Smooth muscle cell (in vitro differentiated cells): ENCODE measurements around the gene RAB4A. TPM values are rescaled to one million over a fixed set of nuclear protein-coding genes. Genes with fewer than 3 reads are reported as not detected.
A peak's percentile ranks its signal among the peaks of the same experiment; 100 is the strongest.

ENCODE experiments used
- DNase-seq: peaks from one replicate; lab custom pipeline; 2025; ENCODE audit not compliant: unreplicated experiment; lab: John Stamatoyannopoulos, UW
- H2AFZ ChIP-seq: fragments of 200-600 bp; sonication (generic); 2 replicates; pipeline ENCODE4 v1.6.0; 2016; ENCODE audit warnings: antibody characterized with exemption, low read depth, mild to moderate bottlenecking
- H3F3A ChIP-seq: fragments of 200-600 bp; sonication (generic); 2 replicates; pipeline ENCODE4 v1.6.0; 2017; ENCODE audit warnings: antibody characterized with exemption, low read depth
- H3K27ac ChIP-seq: fragments of 200-600 bp; sonication (generic); 2 replicates; pipeline ENCODE4 v1.5.1; 2016; ENCODE audit warnings: low read depth, mild to moderate bottlenecking
- H3K27me3 ChIP-seq: fragments of 200-600 bp; sonication (generic); 2 replicates; pipeline ENCODE4 v1.6.1; 2016; ENCODE audit warnings: low read depth, mild to moderate bottlenecking
- H3K36me3 ChIP-seq: fragments of 200-600 bp; sonication (generic); 2 replicates; pipeline ENCODE4 v1.5.1; 2016; ENCODE audit warnings: low read depth
- H3K4me1 ChIP-seq: fragments of 200-600 bp; sonication (generic); 2 replicates; pipeline ENCODE4 v1.5.1; 2016; ENCODE audit warnings: low read depth
- H3K4me2 ChIP-seq: fragments of 200-600 bp; sonication (generic); 2 replicates; pipeline ENCODE4 v1.6.0; 2016; ENCODE audit warnings: mild to moderate bottlenecking
- H3K4me3 ChIP-seq: fragments of 200-600 bp; sonication (generic); 2 replicates; pipeline ENCODE4 v1.5.1; 2016; ENCODE audit warnings: mild to moderate bottlenecking
- H3K79me2 ChIP-seq: fragments of 200-600 bp; sonication (generic); 2 replicates; pipeline ENCODE4 v1.6.0; 2016; ENCODE audit warnings: low read depth, mild to moderate bottlenecking
- H3K9ac ChIP-seq: fragments of 200-600 bp; sonication (generic); 2 replicates; pipeline ENCODE4 v1.6.0; 2016; ENCODE audit warnings: low read depth
- H3K9me3 ChIP-seq: fragments of 200-600 bp; sonication (generic); replicated peaks from 2 replicates; pipeline ENCODE4 v1.5.1; 2016; ENCODE audit warnings: low read depth
- H4K20me1 ChIP-seq: fragments of 200-600 bp; sonication (generic); 2 replicates; pipeline ENCODE4 v1.6.0; 2016; ENCODE audit warnings: low read depth
- WGBS: methylation state at CpG from one replicate; pipeline ENCODE4 v1.1.7; 2016; ENCODE audit warnings: low lambda C conversion rate; 5-methylcytosine and 5-hydroxymethylcytosine counted together
- polyA plus RNA-seq: library from polyadenylated mRNA; unstranded; fragments of >200 nt; fragmentation: Nextera tagmentation; extraction: Ambion mirVana; gene quantifications from 2 replicates; pipeline ENCODE4 v1.2.1, GENCODE V29; 2016
- total RNA-seq: library from RNA; depleted of rRNA; stranded (reverse); fragments of >200 nt; gene quantifications from 2 replicates; pipeline ENCODE4 v1.2.3, GENCODE V29; 2014
- TF ChIP-seq, protein P1 (sequence below): fragments of 200-600 bp; sonication (generic); IDR thresholded peaks from 2 replicates; pipeline ENCODE4 v1.5.1; 2017; ENCODE audit warnings: borderline replicate concordance, mild to moderate bottlenecking, antibody characterized with exemption; ENCODE audit not compliant: insufficient read depth, poor library complexity, severe bottlenecking

The RAB4A gene
- total and polyA plus RNA-seq, 2 experiments from 2014 or later: 43.9 to 52.7 TPM

- Histone ChIP-seq H3K4me1 (peaks cover 12% of the 10 kb centered on the region), H2AFZ (no peak overlapping the region), H3K4me2 (no peak overlapping the region), H3K36me3 (no peaks in the 10 kb centered on the region), H3K9ac (no peak overlapping the region), H3K27me3 (no peaks in the 10 kb centered on the region), H3K27ac (no peak overlapping the region), H3K4me3 (no peak overlapping the region), H3K79me2 (peaks cover 76% of the 10 kb centered on the region), H3F3A (peaks cover 15% of the 10 kb centered on the region), H4K20me1 (peaks cover 82% of the 10 kb centered on the region), H3K9me3 (no peaks in the 10 kb centered on the region)
- 98% methylated on average over 2 of the region's 2 CpGs for whole genome bisulfite sequencing
- no peak for DNase-seq
- TF ChIP-seq, protein P1, sequence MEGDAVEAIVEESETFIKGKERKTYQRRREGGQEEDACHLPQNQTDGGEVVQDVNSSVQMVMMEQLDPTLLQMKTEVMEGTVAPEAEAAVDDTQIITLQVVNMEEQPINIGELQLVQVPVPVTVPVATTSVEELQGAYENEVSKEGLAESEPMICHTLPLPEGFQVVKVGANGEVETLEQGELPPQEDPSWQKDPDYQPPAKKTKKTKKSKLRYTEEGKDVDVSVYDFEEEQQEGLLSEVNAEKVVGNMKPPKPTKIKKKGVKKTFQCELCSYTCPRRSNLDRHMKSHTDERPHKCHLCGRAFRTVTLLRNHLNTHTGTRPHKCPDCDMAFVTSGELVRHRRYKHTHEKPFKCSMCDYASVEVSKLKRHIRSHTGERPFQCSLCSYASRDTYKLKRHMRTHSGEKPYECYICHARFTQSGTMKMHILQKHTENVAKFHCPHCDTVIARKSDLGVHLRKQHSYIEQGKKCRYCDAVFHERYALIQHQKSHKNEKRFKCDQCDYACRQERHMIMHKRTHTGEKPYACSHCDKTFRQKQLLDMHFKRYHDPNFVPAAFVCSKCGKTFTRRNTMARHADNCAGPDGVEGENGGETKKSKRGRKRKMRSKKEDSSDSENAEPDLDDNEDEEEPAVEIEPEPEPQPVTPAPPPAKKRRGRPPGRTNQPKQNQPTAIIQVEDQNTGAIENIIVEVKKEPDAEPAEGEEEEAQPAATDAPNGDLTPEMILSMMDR: no peak
Observed at GRCh38 chr1:229275005-229275404, 4.1 kb downstream of the RAB4A start.

- H3K27ac ChIP-seq: no peak overlapping the region
- H3F3A ChIP-seq: no peaks in the 10 kb centered on the region
- H3K36me3 ChIP-seq: no peaks in the 10 kb centered on the region
- H3K9me3 ChIP-seq: no peaks in the 10 kb centered on the region
- DNase-seq: no peak
- TF ChIP-seq, protein P1: no peak
- H4K20me1 ChIP-seq: peaks cover 96% of the 10 kb centered on the region
- H3K4me3 ChIP-seq: no peak overlapping the region
- no peak overlapping the region for H3K9ac ChIP-seq
- H3K27me3 ChIP-seq: no peaks in the 10 kb centered on the region
- 84% methylated on average over 2 of the region's 2 CpGs for WGBS
- H3K79me2 ChIP-seq: peaks cover 98% of the 10 kb centered on the region
- no peaks in the 10 kb centered on the region for H3K4me1 ChIP-seq
- no peak overlapping the region for H3K4me2 ChIP-seq
- H2AFZ ChIP-seq: no peak overlapping the region
Observed at GRCh38 chr1:229278120-229278741, 7.3 kb downstream of the RAB4A start.

- H4K20me1 ChIP-seq: peaks cover 95% of the 10 kb centered on the region
- no peaks in the 10 kb centered on the region for H3F3A ChIP-seq
- H3K79me2 ChIP-seq: peaks cover 96% of the 10 kb centered on the region
- no peaks in the 10 kb centered on the region for H3K36me3 ChIP-seq
- H2AFZ ChIP-seq: no peak overlapping the region
- H3K4me3 ChIP-seq: no peak overlapping the region
- DNase-seq: no peak
- no peak overlapping the region for H3K4me2 ChIP-seq
- no peak overlapping the region for H3K9ac ChIP-seq
- WGBS: 84% methylated on average over 3 of the region's 3 CpGs
- TF ChIP-seq, protein P1: no peak
- peak overlapping the region; percentile 51 for H3K27ac ChIP-seq
- H3K27me3 ChIP-seq: no peaks in the 10 kb centered on the region
- H3K4me1 ChIP-seq: no peaks in the 10 kb centered on the region
- no peaks in the 10 kb centered on the region for H3K9me3 ChIP-seq
Observed at GRCh38 chr1:229279242-229279641, 8.3 kb downstream of the RAB4A start.

- H3K4me1 ChIP-seq: peaks cover 4% of the 10 kb centered on the region
- H4K20me1 ChIP-seq: peaks cover 95% of the 10 kb centered on the region
- H3K4me3 ChIP-seq: no peak overlapping the region
- H3F3A ChIP-seq: peaks cover 3% of the 10 kb centered on the region
- no peak for DNase-seq
- peak overlapping the region; percentile 51 for H3K27ac ChIP-seq
- no peak overlapping the region for H3K9ac ChIP-seq
- H3K4me2 ChIP-seq: peak overlapping the region; percentile 39
- H3K79me2 ChIP-seq: peaks cover 96% of the 10 kb centered on the region
- no peaks in the 10 kb centered on the region for H3K36me3 ChIP-seq
- no peak overlapping the region for H2AFZ ChIP-seq
- H3K27me3 ChIP-seq: no peaks in the 10 kb centered on the region
- 73% methylated on average over 6 of the region's 6 CpGs for WGBS
- no peaks in the 10 kb centered on the region for H3K9me3 ChIP-seq
- TF ChIP-seq, protein P1: no peak
Observed at GRCh38 chr1:229280037-229280828, 9.3 kb downstream of the RAB4A start.
